ENCODE results near the gene TPRA1. TPM values are rescaled to one million over a fixed set of nuclear protein-coding genes. Genes with fewer than 3 reads are reported as not detected.

The TPRA1 gene
- total and polyA plus RNA-seq, 2 experiments from 2014 or later: 16.7 to 30.4 TPM

DNA sequence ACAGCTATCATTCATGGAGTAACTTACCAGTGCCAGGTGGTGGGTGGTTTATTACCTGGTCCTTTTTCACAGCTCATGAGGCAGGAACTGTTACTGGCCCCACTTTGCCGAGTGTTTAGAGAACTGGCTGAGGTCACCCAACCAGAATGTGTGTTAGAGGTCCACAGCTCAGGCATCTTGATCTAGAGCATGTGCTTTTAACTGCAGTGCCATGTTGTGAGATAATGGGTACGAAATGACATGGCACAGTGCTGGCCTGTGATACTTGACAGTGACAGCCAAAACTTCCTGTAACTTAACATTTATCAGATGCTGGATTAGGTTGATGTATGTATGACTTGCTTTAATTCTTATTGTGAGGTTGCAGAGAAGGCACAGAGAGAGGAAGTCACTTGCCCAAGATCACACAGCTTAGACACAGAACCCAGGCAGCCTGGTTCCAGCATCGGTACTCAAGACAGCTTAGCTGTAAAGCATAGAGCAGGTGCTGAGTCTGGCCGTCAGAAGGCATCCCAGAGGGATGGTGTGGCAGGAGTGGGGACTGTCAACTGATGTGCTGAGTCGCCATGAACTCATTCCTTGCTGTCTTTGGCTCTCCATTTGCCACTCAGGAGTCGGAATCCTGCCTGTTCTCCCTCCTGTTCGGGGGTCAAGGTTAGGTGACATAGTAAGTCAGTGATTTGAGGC, 17.3 kb upstream of the TPRA1 start (continued):
- no peak for TF ChIP-seq JUNB (IDR thresholded peaks at IDR 0.05; ENCODE audit: unreplicated experiment)
- TF ChIP-seq ZNF331 (CRISPR knock-in tag; IDR thresholded peaks at IDR 0.05; ENCODE audit: low read depth): no peak
- no peak for TF ChIP-seq CREB1 (CRISPR knock-in tag; IDR thresholded peaks at IDR 0.05; ENCODE audit: low read depth)
- no peak for TF ChIP-seq ZNF114 (CRISPR knock-in tag; IDR thresholded peaks at IDR 0.05)
- no peak for TF ChIP-seq POLR2AphosphoS5 (IDR thresholded peaks at IDR 0.05; ENCODE audit: low read depth)
- TF ChIP-seq STAT1 (IDR thresholded peaks at IDR 0.05; ENCODE audit: unreplicated experiment): no peak
- TF ChIP-seq EZH2phosphoT487 (IDR thresholded peaks at IDR 0.05; ENCODE audit: unreplicated experiment): no peak
- TF ChIP-seq EZH2 (IDR thresholded peaks at IDR 0.05; ENCODE audit: low read depth, unreplicated experiment): no peak
- TF ChIP-seq, protein P1, sequence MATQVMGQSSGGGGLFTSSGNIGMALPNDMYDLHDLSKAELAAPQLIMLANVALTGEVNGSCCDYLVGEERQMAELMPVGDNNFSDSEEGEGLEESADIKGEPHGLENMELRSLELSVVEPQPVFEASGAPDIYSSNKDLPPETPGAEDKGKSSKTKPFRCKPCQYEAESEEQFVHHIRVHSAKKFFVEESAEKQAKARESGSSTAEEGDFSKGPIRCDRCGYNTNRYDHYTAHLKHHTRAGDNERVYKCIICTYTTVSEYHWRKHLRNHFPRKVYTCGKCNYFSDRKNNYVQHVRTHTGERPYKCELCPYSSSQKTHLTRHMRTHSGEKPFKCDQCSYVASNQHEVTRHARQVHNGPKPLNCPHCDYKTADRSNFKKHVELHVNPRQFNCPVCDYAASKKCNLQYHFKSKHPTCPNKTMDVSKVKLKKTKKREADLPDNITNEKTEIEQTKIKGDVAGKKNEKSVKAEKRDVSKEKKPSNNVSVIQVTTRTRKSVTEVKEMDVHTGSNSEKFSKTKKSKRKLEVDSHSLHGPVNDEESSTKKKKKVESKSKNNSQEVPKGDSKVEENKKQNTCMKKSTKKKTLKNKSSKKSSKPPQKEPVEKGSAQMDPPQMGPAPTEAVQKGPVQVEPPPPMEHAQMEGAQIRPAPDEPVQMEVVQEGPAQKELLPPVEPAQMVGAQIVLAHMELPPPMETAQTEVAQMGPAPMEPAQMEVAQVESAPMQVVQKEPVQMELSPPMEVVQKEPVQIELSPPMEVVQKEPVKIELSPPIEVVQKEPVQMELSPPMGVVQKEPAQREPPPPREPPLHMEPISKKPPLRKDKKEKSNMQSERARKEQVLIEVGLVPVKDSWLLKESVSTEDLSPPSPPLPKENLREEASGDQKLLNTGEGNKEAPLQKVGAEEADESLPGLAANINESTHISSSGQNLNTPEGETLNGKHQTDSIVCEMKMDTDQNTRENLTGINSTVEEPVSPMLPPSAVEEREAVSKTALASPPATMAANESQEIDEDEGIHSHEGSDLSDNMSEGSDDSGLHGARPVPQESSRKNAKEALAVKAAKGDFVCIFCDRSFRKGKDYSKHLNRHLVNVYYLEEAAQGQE (IDR thresholded peaks at IDR 0.05; ENCODE audit: unreplicated experiment): no peak
- TF ChIP-seq ETS1 (IDR thresholded peaks at IDR 0.05): no peak
- TF ChIP-seq NANOG (IDR thresholded peaks at IDR 0.05; ENCODE audit: borderline replicate concordance): no peak

GRCh38 chr3:127606981-127607595, 16.6 kb upstream of the TPRA1 start:
- Mint-ChIP-seq H3K36me3 (ENCODE audit: low read depth) (peaks cover 95% of the 10 kb centered on the region), H3K27ac (no peak overlapping the region), H3K4me1 (peaks cover 7% of the 10 kb centered on the region), H3K9me3 (no peaks in the 10 kb centered on the region), H3K27me3 (ENCODE audit: insufficient read depth, low read depth, poor library complexity) (peaks cover 1% of the 10 kb centered on the region), H3K4me3 (no peak overlapping the region)
- no peaks in the 10 kb centered on the region for H3K4me1 ChIP-seq (ENCODE audit: insufficient read depth)
- DNase-seq (ENCODE audit: low spot score): no peak
- H3K4me2 ChIP-seq: no peak overlapping the region
- H3K9me2 ChIP-seq (ENCODE audit: insufficient read depth): no peaks in the 10 kb centered on the region
- H3K36me3 ChIP-seq (ENCODE audit: insufficient read depth): peaks cover 68% of the 10 kb centered on the region
- H2AFZ ChIP-seq: no peak overlapping the region
- no peaks in the 10 kb centered on the region for H3K27me3 ChIP-seq (ENCODE audit: insufficient read depth)
- no peak overlapping the region for H3K27ac ChIP-seq (ENCODE audit: low read depth)
- no peaks in the 10 kb centered on the region for H3F3A ChIP-seq (replicated peaks; ENCODE audit: low read depth)
- H3K79me2 ChIP-seq (replicated peaks; ENCODE audit: insufficient read depth): peaks cover 41% of the 10 kb centered on the region
- peaks cover 32% of the 10 kb centered on the region for H4K20me1 ChIP-seq (replicated peaks; ENCODE audit: insufficient read depth)
- H3K4me3 ChIP-seq: no peak overlapping the region
- ATAC-seq: no peak
- no peak for TF ChIP-seq STAT1 (IDR thresholded peaks at IDR 0.05; ENCODE audit: unreplicated experiment)
- no peak for TF ChIP-seq JUNB (IDR thresholded peaks at IDR 0.05; ENCODE audit: unreplicated experiment)
- no peak for TF ChIP-seq CTCF (conservative IDR thresholded peaks at IDR 0.05; ENCODE audit: low read depth in 2 of 2)
- TF ChIP-seq EZH2phosphoT487 (IDR thresholded peaks at IDR 0.05; ENCODE audit: unreplicated experiment): no peak
- TF ChIP-seq ETS1 (IDR thresholded peaks at IDR 0.05): no peak
- no peak for TF ChIP-seq ZNF331 (CRISPR knock-in tag; IDR thresholded peaks at IDR 0.05; ENCODE audit: low read depth)
